NCI-H510A treated with DMSO at 0.1 percent for 48 hours (cell line): ENCODE data around the gene APBB3.

Experiments used
- DNase-seq: peaks from one replicate; lab custom pipeline; 2025; lab: John Stamatoyannopoulos, UW

Gene APBB3

DNA sequence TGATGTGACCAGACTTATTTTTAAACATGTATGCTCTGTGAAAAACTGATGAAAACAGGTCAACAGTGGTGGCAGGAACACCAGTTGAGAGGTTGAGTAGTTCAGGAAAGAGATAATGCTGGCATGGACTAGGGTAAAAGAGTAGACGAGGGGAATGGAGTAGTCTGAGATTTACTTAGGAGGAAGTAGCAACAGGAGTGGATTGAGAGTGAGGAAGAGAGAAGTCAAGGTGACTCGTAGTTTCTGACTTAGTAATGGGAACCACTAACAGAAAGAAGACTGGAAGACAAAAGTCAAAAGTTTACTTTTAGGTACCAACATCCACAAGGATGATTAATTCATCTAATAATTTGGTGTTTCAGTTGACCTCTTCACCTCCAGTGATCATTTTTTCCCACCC, 10.7 kb downstream of the APBB3 start:
- DNase-seq: no peak

DNA sequence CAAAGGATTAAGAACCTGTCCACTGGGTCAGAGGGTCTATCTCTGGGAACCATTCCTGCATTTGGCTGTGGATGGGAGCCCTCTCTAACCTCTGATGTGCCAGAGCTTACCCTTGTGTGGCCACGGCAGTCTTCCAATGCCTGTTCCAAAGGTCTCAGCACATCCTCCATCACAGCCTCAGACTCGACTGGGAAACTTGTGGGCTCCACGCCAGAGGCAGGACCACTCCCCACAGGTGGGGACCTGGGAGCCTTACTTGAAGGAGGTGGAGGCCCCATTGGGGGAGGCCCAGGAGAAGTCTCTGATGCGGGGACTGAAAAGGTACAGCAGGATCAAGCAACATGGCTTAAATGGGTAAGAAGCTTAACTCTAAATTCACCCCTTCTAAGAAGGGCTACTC, 12.5 kb downstream of the APBB3 start:
- no peak for DNase-seq

DNA sequence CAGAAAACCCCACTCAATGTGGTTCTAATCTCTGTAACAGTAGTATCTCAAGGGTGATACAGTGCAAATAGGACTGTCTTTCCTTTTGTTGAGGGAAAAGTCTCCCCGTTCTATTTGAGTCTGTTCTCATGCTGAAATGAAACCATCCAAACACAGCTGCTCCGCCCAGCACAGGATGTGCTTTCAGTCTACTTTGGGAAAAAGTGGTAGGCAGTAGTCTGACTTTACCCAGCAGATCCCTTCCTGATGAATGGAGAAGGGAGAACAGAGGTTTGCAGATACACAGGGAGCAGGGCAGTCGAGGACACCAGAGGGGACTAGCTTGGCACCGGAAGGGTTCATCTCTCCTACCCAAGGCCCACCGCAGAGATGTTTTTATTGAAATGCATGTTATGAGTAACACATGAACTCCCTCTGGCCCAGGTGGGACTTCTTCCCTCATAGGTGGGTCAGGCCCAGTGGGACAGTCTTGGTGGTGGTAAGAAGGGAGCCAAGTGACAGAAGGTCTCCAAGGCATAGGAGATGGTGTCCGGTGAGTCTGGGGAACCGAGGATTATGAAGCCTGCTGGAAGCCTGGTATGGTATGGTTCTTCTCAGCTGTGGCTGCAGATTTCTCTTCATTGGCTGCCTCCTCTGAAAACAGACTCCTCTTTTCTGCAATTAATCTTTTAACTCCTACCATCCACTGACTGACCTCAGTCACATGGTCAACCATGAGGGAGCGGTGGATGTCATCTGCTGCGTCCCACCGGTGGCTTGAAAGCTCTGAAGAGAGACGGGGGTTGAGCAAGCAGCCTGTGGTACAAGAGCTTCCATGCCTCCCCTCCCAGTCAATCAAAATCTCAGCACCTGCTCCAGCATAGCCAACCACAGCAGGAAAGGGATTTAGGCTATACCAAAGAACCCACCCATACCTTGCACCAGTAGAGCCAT, 14.0 kb downstream of the APBB3 start:
- DNase-seq: no peak

DNA sequence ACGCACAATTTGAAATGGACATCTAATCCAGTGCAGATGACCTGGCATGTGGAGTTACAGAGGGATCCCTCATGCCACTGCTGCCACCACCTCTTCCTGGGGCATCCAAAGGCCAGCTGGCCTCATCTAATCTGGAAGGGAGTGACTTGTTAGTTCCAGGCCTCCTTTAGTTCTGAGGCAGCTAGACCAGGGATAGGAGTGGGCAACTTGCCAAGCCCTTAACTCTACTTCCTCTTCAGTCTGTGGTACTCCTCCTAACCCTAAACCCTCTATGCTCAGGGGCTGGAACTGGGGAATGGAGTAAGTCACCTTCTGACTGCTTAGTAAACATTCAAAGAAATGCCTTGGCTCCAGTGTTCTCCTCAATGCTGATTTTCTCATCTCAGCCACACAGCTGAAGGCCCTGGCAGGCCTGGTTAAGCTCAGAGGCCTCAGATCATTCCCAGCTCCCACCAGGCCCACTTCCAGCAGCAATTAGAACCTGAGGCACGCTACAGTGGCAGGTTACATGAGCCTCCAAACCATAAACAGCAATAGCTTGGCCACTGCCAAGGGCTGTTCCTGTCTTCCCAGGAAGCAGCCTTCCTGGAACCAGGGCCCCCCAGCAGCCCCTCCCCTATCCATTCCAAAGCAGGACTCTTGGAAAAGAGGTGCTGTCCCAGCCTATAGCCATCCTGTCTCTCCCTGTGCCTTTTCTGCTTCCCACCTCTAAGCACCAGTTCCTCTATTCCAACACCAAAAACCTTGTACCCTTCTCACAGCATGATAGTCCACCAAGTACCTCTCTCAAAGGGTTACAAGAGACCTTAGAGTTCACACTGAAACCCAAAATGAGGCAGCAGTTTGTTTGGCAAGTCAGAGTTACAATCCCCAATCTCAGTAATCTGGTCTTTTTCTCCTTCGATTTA, 14.9 kb downstream of the APBB3 start:
- no peak for DNase-seq

DNA sequence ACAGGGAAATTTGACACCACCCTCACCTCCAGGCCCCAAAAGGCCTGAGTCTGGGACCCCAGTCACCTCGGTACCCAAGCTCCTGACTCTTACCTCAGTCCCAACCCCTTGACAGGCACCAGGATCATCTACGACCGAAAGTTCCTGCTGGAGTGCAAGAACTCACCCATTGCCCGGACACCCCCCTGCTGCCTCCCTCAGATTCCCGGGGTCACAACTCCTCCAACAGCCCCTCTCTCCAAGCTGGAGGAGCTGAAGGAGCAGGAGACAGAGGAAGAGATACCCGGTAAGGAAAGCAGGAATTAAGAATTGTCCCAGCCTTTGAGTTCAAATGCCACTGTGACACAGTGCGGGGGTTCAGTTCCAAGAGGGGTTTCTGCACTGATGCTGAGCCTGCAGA, 15.6 kb downstream of the APBB3 start:
- DNase-seq: no peak

DNA sequence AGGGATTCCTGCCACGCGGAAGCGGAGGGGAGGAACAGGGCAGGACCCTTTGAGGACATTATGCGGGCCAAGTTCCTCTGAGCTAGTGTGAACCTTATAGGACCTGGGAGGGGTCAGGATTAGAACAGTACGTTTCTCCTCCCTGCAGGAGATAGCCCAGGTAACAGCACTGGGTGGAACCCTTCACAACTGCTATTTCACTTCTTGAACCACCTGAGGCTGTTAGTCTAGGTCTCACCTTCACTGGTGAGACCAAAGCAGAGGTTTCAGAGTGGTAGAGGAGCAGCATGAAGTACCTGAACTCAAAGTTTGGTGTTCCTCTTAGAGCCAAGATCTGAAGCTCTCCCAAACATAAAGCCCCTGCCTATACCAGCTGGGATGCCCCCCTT, 16.1 kb downstream of the APBB3 start:
- no peak for DNase-seq

DNA sequence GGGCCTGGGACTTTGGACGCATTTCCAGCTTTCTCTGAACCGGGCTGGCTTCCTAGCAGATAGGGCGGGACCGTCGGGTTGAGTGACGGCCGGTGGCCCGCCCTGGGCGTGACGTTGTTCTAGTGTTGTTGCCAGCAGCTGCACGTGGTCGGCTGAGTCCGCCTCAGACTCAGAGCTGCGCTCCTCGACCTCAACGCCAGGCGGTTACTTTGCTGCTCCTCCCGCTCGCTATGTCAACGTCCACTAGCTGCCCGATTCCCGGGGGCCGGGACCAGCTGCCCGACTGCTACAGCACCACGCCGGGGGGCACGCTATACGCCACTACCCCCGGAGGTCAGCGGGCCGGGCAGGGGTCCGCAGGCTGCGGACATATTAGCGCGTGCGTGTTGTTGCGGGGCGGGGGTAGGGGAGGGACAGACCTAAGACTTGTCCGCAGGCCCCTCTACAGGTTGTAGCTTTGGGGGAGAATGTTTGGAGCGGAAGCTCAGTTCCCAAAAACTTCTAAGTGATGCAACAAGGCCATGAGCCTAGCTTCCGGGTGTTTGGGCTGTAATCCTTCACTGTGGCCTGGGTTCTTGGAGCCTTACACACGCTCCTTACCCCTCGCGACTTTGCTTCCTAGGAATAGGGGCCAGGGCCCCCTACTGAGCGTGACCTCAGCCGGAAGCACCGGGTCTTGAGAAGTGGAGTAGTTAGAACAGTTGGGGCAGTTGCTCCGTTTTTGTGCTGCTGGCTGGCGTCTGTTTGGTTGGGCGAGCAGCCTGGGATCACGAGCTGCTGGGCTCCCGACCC, 16.7 kb downstream of the APBB3 start, which contains the start of gene EIF4EBP3:
Gene EIF4EBP3 (plus strand): TSS at position 155 of the 792 bp plus-strand sequence. CDS start 76 bp downstream, at position 231.
- peak; percentile 71 for DNase-seq

DNA sequence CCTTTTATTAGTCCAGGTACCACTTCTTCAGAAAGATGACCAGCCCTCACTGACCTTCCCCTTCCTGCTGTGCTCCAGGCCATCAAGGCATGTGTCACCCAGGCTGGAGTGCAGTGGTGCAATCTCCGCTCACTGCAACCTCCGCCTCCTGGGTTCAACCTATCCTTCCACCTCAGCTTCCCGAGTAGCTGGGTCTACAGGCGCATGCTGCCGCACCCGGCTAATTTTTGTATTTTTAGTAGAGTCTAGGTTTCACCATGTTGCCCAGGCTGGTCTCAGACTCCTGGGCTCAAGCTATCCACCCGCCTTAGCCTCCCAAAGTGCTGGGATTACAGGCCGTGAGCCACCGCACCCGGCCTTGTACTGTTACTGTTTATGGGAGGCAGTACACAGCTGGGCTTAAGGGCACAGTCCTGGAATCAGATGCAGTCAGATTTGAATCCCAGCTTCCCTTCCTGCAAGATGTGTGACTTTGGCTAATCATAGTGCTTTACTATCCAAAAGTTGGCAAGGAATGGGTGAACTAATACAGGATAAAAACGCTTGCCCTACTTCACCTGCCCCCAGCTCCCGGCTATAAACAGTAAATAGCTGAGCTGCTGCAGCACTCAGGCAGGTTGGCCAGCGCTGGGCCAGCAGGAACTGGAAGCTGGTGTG, 17.4 kb downstream of the APBB3 start:
- DNase-seq: no peak

DNA sequence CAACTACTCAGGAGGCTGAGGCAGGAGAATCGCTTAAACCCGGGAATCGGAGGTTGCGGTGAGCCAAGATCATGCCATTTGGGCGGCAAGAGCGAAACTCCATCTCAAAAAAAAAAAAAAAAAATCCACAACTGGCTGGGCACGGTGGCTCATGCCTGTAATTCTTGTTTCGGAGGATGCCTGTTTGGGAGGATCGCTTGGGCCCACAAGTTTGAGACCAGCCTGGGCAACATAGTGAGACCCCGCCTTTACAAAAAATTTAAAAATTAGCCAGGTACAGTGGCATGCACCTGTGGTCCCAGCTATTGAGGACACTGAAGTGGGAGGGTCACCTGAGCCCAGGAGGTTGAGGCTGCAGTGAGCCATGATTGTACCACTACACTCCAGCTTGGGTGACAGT, 18.8 kb downstream of the APBB3 start:
- DNase-seq: no peak

DNA sequence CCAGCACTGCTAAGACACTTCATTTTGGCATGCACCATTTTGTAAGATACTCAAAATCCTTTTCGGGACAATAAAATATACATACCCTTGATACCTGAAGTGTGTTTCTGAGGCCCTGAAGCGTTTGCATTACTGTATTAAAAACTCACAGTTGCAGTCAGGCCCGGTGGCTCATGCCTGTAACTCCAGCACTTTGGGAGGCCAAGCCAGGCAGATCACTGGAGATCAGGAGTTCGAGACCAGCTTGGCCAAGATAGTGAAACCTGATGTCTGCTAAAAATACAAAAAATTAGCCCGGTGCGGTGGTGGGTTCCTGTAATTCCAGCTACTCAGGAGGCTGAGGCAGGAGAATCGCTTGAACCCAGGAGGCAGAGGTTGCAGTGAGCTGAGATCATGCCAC, 19.4 kb downstream of the APBB3 start:
- DNase-seq: no peak

DNA sequence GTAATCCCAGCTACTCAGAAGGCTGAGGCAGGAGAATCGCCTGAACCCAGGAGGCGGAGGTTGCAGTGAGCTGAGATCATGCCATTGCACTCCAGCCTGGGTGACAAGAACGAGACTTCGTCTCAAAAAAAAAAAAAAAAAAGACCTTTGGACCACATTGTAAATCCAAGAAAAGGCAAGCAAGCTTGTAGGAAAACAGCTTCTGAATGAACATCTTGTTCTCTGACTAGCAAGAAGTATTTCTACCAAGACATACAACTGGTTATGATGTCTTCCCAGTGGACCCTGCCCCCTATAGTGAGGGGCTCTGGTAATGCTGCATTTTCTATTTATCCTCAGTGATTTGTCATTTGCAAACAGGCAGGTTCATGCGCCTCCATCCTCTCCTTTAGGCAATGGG, 21.4 kb downstream of the APBB3 start:
- DNase-seq: no peak

DNA sequence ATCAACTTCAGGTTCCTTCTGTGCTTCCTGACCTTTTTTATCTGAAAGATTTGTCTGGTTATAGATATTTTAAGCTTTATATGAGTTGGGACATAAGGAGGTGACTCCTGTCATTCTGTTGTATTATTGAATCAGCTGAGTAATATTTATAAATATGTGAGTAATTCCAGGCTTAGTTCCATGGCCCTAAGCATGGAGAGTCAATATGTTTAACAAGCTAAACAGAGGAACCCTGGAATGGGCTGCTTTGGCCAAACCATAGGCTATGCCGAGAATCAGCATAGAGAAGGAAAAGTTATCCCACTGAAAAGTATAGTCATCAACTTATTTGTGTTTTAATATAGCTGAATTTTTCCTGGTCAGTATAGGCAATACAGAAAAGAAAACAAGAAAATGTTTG, 24.2 kb downstream of the APBB3 start:
- DNase-seq: no peak

DNA sequence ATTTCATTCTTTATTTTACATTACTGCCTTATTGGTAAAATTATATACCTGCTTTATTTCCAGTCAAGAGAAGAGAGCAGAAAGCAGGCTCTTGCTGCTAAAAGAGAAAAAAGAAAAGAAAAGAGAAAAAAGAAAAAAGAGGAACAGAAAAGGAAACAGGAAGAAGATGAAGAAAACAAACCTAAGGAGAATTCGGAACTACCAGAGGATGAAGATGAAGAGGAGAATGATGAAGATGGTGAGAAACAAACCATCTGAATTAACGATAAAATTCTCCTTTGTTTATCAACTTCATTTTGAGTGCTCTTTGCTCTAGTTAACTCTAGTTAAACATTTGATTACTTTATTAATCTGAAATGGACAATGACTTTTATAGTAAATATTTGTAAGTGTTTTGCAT, 40.4 kb downstream of the APBB3 start:
- no peak for DNase-seq

DNA sequence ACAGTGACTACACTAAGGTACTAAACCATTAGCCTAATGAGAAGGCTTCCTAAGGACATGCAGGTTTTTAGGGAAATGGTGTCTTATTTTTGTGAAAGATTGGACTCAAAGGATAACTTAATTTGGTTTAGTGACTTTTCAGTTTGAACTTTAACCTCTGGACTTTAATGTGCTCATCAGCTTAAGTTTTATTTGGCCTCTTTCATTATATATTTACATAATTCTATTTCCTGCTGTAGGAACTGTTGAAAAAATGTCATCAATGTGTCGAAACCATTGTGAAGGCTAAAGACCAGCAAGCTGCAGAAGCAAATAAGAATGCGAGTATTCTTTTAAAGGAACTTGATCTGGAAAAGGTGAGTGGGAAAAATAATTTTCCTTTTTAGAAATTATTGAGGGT, 51.3 kb downstream of the APBB3 start:
- no peak for DNase-seq

DNA sequence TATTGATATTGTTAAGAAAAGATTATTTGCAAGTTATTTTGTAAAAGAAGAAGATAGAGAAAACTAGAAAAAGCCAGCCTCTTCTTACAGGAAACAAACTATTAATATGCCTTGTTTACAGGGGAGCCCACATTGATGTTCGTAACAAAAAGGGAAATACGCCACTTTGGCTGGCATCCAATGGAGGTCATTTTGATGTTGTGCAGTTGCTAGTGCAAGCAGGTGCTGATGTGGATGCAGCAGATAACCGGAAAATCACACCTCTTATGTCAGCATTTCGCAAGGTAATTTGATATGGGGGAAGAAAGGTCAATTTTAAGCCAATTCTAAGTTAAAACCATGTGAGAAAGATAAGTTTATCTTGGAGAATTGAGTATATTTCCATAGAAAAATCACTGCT, 54.5 kb downstream of the APBB3 start:
- no peak for DNase-seq
